ENCODE results near the gene LHX1. TPM values are rescaled to one million over a fixed set of nuclear protein-coding genes. Genes with fewer than 3 reads are reported as not detected.

The LHX1 gene
- total RNA-seq, 4 donors from 2014 or later = not detected

DNA sequence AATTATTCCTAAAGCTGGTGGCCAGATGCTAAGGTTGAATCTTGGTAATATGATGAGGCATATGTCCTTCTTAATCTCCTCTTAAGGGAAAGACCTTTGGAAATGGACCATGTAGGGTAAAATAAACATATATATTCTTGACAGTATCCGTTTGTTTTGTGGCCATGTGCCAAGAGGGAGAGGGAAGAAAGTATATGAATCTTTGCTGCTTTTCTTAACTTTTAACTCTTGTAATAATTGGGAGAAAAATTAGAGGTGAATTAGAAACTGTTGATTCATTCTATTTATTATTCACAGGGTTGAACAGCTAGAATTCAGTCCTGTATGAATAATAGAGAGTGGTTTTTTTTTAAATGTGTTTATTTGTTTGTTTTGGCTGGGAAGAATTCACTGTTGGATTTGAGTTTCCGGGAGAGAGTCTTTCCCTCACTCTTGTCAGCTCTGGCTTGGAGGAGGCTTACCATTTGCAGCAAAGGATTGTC lies 43.0 kb downstream of the LHX1 start:
- no peak for TF ChIP-seq EP300 (IDR thresholded peaks at IDR 0.05)
- TF ChIP-seq, protein P1, sequence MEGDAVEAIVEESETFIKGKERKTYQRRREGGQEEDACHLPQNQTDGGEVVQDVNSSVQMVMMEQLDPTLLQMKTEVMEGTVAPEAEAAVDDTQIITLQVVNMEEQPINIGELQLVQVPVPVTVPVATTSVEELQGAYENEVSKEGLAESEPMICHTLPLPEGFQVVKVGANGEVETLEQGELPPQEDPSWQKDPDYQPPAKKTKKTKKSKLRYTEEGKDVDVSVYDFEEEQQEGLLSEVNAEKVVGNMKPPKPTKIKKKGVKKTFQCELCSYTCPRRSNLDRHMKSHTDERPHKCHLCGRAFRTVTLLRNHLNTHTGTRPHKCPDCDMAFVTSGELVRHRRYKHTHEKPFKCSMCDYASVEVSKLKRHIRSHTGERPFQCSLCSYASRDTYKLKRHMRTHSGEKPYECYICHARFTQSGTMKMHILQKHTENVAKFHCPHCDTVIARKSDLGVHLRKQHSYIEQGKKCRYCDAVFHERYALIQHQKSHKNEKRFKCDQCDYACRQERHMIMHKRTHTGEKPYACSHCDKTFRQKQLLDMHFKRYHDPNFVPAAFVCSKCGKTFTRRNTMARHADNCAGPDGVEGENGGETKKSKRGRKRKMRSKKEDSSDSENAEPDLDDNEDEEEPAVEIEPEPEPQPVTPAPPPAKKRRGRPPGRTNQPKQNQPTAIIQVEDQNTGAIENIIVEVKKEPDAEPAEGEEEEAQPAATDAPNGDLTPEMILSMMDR (IDR thresholded peaks at IDR 0.05) = no peak
- no peak for TF ChIP-seq POLR2AphosphoS5 (IDR thresholded peaks at IDR 0.05)
- TF ChIP-seq POLR2A (IDR thresholded peaks at IDR 0.05) = no peak
- Histone ChIP-seq H3K36me3 (no peaks in the 10 kb centered on the region), H3K4me1 (peaks cover 16% of the 10 kb centered on the region), H3K27me3 (no peaks in the 10 kb centered on the region), H3K4me3 (no peak overlapping the region), H3K27ac (no peak overlapping the region), H3K9me3 (no peaks in the 10 kb centered on the region)
- WGBS = 38% methylated on average over 2 of the region's 2 CpGs
- DNase-seq (ENCODE audit: low spot score in 2 of 2) = no peak

DNA sequence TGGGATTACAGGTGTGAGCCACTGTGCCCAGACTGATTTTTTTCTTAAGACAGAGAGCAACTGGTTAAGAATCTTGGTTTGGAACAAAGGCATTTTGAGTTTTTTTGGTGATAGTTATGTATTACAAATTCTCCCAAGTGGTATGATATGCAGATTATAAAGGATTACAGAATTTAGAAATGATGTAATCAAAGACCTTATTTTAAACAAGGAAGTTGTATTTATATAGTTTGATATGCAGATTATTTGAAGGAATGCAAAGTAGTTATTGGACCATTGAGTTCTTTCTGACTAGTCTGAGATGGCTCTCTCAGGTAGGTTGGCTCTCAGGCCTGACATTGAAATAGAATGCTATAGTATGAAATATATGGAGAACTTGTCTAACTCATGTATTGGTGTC lies 46.3 kb downstream of the LHX1 start:
- peaks cover 18% of the 10 kb centered on the region for H3K36me3 ChIP-seq
- no peaks in the 10 kb centered on the region for H3K9me3 ChIP-seq
- no peak overlapping the region for H3K27ac ChIP-seq
- no peaks in the 10 kb centered on the region for H3K27me3 ChIP-seq
- TF ChIP-seq, protein P1 (IDR thresholded peaks at IDR 0.05) = no peak
- TF ChIP-seq POLR2A (IDR thresholded peaks at IDR 0.05) (no peak), EP300 (IDR thresholded peaks at IDR 0.05) (no peak), POLR2AphosphoS5 (IDR thresholded peaks at IDR 0.05) (no peak)
- H3K4me1 ChIP-seq = peaks cover 16% of the 10 kb centered on the region
- no peak for DNase-seq (ENCODE audit: low spot score in 2 of 2)
- H3K4me3 ChIP-seq = no peak overlapping the region

DNA sequence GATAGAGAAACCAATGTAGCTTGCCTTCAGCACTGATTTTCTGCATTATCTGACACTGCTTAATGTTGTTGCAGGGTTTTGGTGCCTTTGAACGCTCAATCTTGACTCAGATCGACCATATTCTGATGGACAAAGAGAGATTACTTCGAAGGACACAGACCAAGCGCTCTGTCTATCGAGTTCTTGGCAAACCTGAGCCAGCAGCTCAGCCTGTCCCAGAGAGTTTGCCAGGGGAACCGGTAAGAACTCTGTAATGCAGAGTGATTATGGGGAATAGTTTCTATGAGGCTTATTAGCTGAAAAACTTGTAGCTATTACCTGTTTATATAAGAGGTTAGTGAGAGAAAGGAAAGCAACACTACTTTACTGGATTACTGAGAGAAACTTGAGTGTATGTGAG lies 51.9 kb downstream of the LHX1 start:
- no peak for DNase-seq (ENCODE audit: low spot score in 2 of 2)
- Histone ChIP-seq H3K4me3 (no peak overlapping the region), H3K27me3 (no peaks in the 10 kb centered on the region), H3K9me3 (no peaks in the 10 kb centered on the region), H3K36me3 (peaks cover 48% of the 10 kb centered on the region), H3K27ac (no peak overlapping the region), H3K4me1 (no peaks in the 10 kb centered on the region)
- TF ChIP-seq POLR2AphosphoS5 (IDR thresholded peaks at IDR 0.05) (no peak), EP300 (IDR thresholded peaks at IDR 0.05) (no peak), POLR2A (IDR thresholded peaks at IDR 0.05) (no peak)
- TF ChIP-seq, protein P1 (IDR thresholded peaks at IDR 0.05) = no peak
- 87% methylated on average over 6 of the region's 6 CpGs for WGBS

DNA sequence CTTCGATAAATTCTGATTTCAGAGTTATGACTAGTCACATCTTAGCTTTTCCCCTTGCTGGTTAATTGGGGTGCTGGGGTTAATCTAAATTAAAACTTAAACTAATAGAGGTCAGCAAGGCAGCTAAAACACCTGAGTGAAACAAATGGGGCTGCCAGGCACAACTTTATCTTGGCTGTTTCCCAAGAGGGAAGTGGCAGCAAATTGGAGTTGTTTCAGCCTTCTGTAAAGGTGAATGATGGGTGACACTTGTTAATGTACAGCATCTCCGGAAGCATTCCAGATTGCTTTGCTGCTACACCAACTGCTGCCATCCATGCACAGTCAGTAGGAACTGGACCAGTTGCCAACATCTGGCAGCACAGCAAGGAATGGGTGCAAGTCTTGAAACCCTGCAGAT lies 55.4 kb downstream of the LHX1 start:
- no peak overlapping the region for H3K4me3 ChIP-seq
- TF ChIP-seq POLR2A (IDR thresholded peaks at IDR 0.05) (no peak), POLR2AphosphoS5 (IDR thresholded peaks at IDR 0.05) (no peak), EP300 (IDR thresholded peaks at IDR 0.05) (no peak)
- TF ChIP-seq, protein P1 (IDR thresholded peaks at IDR 0.05) = no peak
- peaks cover 68% of the 10 kb centered on the region for H3K36me3 ChIP-seq
- H3K27me3 ChIP-seq = no peaks in the 10 kb centered on the region
- H3K27ac ChIP-seq = no peak overlapping the region
- no peak for DNase-seq (ENCODE audit: low spot score in 2 of 2)
- WGBS = 82% methylated on average over 2 of the region's 2 CpGs
- no peaks in the 10 kb centered on the region for H3K4me1 ChIP-seq
- H3K9me3 ChIP-seq = no peaks in the 10 kb centered on the region

DNA sequence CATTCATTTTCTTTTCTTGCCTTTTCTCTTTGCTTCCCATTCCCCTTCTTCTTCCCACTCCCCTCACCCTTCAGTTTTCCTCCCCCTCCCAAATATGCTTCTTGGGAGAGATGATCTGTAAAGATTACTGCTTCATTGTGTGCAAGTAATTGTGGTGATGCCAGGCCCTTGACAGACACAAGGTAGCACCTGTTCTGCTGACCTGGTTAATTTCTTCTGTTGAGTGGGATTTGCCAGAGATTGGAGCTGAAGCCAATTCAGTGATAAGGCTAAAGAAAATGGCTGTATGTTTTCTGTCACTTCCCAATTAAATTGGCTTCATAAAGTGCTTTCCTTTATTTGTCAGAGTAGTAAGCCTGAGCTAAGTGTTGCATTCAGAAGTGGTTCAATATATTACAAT lies 56.0 kb downstream of the LHX1 start:
- Histone ChIP-seq H3K36me3 (peaks cover 68% of the 10 kb centered on the region), H3K27me3 (no peaks in the 10 kb centered on the region), H3K9me3 (no peaks in the 10 kb centered on the region), H3K4me3 (no peak overlapping the region), H3K27ac (no peak overlapping the region), H3K4me1 (no peaks in the 10 kb centered on the region)
- TF ChIP-seq POLR2A (IDR thresholded peaks at IDR 0.05) (no peak), EP300 (IDR thresholded peaks at IDR 0.05) (no peak), POLR2AphosphoS5 (IDR thresholded peaks at IDR 0.05) (no peak)
- TF ChIP-seq, protein P1 (IDR thresholded peaks at IDR 0.05) = no peak
- no peak for DNase-seq (ENCODE audit: low spot score in 2 of 2)

Other genes with a start within 250 kb of the LHX1 start
- gene AATF, start 11.5 kb downstream of the LHX1 start, total RNA-seq = 10 to 100 TPM; 32.5 to 38.2 (median 36.0) TPM